ENCODE measurements around the gene DPT.

DPT gene

DNA sequence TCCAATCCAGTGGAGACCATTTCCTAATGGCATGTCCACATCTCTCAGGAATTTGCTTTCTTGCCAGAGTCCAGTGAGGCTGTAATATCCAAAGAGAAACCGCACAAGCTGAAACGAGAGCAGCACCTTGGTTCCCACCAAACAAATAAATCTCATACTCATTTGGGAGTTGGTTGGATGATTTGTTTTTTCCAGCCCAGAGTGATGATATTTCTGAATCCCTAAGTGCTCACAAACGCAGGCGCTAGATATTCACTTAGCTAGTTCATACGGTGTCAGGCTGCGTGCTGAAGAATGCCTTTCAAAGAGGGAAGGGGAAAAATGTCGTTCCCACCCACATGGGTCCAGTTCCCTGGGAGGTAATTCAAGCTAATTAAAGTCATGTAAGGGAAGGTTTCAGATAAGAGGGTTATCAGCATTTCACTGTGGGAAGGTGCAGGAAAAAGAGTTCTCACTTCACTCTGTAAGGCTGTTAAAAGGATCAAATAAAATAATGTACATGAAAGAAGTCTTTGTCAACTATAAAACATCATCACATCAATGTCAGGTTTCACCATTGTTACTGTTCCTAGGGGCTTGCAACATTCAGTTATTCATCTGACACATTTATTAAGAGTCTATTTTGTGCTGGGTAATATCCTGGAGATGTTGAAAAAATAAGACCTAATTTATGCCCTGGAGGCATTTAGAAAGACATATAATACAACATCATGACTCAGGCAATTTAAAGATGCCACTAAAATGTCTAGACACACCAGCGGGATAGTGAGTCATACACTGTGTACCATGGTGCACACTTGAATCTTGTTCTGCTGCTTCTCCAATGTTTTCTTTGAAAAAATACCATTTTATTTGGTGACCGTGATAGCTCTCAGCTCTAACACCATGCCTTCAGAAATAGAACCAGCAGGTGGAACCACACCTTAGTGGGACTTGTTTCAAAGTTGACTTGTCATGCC, 19.3 kb downstream of the DPT start:
- FAIRE-seq (no peak), DNase-seq (ENCODE audit: insufficient read length, low spot score) (no peak)
- TF ChIP-seq POLR2A (IDR thresholded peaks at IDR 0.05; ENCODE audit: low read depth, low read length) (no peak), SPI1 (IDR thresholded peaks at IDR 0.05; ENCODE audit: low read depth, low read length) (no peak), POLR2AphosphoS5 (IDR thresholded peaks at IDR 0.05; ENCODE audit: low read depth, low read length) (no peak), PAX5 (IDR thresholded peaks at IDR 0.05; ENCODE audit: insufficient read depth, low read length, severe bottlenecking) (no peak), TAF1 (IDR thresholded peaks at IDR 0.05; ENCODE audit: low read depth, low read length) (no peak), POU2F2 (IDR thresholded peaks at IDR 0.05; ENCODE audit: low read depth, low read length) (no peak)

DNA sequence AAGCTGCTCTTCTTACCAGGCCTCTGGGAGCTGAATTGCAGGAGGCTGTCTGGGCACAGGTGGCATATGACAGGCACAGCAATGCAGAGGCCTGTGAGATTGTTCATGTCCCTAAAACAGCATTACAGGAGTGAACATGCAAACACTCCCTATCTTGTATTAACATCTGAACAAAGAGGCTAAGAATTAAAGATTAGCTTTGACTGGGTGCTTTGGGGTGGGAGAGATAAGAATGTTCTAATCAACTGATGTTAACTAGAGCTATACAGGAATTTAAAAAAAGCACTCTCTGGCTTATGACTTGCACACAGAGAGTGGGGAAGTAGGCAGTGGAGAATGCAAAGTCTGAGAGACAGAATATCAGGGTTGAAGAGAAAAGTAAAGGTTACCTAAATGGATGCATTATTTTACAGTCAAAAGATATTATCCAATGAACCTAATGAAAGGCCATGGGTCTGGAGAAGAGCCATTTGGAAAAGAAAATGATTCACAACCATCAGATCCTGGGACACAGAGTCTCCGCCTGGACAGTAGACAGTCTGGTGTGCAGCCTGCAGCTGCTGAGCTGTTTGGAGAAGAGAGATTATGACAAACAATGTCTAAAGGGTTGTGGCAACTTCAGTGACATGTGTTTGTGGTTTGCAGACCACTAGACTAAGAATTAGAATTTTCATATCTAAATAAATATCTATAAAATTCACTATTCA, 20.2 kb downstream of the DPT start:
- no peak for FAIRE-seq
- TF ChIP-seq PAX5 (IDR thresholded peaks at IDR 0.05; ENCODE audit: insufficient read depth, low read length, severe bottlenecking) (no peak), POU2F2 (IDR thresholded peaks at IDR 0.05; ENCODE audit: low read depth, low read length) (no peak), POLR2A (IDR thresholded peaks at IDR 0.05; ENCODE audit: low read depth, low read length) (no peak), TAF1 (IDR thresholded peaks at IDR 0.05; ENCODE audit: low read depth, low read length) (no peak), SPI1 (IDR thresholded peaks at IDR 0.05; ENCODE audit: low read depth, low read length) (no peak), POLR2AphosphoS5 (IDR thresholded peaks at IDR 0.05; ENCODE audit: low read depth, low read length) (no peak)
- DNase-seq (ENCODE audit: insufficient read length, low spot score) = no peak

DNA sequence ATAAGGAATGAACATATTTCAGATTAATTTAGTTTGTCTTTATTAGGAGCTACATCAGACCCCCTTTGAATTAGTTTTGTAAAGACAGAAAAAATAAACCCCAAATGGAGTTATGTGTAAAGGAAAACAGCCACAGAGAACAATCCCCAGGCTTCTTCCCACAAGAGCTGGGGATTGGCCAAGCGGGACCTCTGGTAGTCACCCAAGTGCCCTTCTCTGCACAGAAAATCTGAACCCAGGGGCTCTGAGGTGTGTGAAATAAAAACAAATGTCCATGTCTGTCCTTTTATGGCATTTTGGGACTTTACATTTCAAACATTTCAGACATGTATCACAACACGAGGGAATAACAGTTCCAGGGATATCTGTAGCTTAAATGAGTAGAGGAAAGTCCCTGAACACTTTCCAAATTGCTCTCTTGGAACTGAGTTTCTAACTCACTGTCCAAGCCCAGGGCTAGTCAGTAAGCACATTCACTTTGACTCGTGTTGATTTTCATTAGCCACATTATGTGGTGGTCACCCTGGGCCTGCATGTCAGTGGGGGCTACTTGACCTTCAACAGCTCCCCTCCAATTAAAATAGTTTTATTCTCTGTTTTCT, 22.5 kb downstream of the DPT start:
- DNase-seq (ENCODE audit: insufficient read length, low spot score) = no peak
- TF ChIP-seq POLR2A (IDR thresholded peaks at IDR 0.05; ENCODE audit: low read depth, low read length) = no peak
- TF ChIP-seq POLR2AphosphoS5 (IDR thresholded peaks at IDR 0.05; ENCODE audit: low read depth, low read length) = no peak
- no peak for TF ChIP-seq SPI1 (IDR thresholded peaks at IDR 0.05; ENCODE audit: low read depth, low read length)
- no peak for TF ChIP-seq PAX5 (IDR thresholded peaks at IDR 0.05; ENCODE audit: insufficient read depth, low read length, severe bottlenecking)
- TF ChIP-seq TAF1 (IDR thresholded peaks at IDR 0.05; ENCODE audit: low read depth, low read length) = no peak
- TF ChIP-seq POU2F2 (IDR thresholded peaks at IDR 0.05; ENCODE audit: low read depth, low read length) = no peak
- no peak for FAIRE-seq

DNA sequence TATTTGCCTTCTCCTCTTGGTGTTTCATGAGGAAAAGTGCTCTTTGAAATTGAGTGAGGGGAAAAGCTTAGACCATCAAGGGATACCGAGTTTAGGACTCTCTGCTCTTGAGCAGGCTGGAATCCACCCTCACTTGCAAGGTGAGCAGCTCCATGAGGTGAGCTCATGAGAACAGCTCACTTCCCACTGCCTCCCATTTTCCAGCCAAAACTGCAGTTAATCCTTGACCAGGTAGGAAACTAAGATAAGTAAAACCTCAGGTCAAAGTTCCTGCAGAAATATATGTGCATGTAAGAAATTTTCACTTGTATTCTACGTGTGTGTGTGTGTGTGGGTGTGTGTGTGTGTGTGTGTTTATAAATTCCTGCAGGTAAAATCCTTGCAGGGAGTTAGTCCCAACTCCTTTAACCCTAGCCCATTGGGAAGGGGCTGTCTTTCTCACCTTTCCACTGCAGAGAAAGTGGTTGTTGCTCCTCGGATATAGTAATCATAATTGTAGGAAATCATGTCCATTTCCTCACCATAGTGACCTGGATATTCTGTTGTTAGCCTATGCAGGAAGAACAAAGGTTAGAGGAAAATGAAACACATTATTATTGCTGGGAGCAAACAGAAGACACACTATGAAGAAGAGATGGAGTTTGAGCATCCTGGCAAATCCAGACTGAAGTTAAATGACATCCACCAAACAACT, 28.3 kb downstream of the DPT start:
- DNase-seq (ENCODE audit: insufficient read length, low spot score) = no peak
- no peak for FAIRE-seq
- no peak for TF ChIP-seq SPI1 (IDR thresholded peaks at IDR 0.05; ENCODE audit: low read depth, low read length)
- TF ChIP-seq POLR2AphosphoS5 (IDR thresholded peaks at IDR 0.05; ENCODE audit: low read depth, low read length) = no peak
- TF ChIP-seq POLR2A (IDR thresholded peaks at IDR 0.05; ENCODE audit: low read depth, low read length) = no peak

DNA sequence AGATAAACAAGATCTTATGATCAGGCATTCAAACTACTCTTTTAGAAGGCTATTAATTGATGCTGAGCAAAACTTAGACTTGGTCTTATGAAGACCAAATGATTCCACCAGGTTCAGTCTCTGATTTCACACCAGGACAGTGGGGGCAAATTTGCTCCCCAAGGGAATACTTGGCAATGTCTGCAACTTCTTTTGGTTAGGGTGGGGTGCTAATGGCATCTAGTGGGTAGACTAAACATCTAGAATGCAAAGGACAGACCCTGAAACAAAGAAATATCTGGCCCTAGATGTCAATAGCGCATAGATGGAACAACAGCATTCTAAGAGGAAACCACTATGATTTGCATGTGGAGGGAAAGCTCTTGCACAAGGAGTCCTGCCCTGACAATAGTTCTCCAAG, 30.6 kb downstream of the DPT start:
- FAIRE-seq = no peak
- DNase-seq (ENCODE audit: insufficient read length, low spot score) = no peak
- TF ChIP-seq POLR2AphosphoS5 (IDR thresholded peaks at IDR 0.05; ENCODE audit: low read depth, low read length) (no peak), POLR2A (IDR thresholded peaks at IDR 0.05; ENCODE audit: low read depth, low read length) (no peak), SPI1 (IDR thresholded peaks at IDR 0.05; ENCODE audit: low read depth, low read length) (no peak), POU2F2 (IDR thresholded peaks at IDR 0.05; ENCODE audit: low read depth, low read length) (no peak), PAX5 (IDR thresholded peaks at IDR 0.05; ENCODE audit: insufficient read depth, low read length, severe bottlenecking) (no peak), TAF1 (IDR thresholded peaks at IDR 0.05; ENCODE audit: low read depth, low read length) (no peak)

DNA sequence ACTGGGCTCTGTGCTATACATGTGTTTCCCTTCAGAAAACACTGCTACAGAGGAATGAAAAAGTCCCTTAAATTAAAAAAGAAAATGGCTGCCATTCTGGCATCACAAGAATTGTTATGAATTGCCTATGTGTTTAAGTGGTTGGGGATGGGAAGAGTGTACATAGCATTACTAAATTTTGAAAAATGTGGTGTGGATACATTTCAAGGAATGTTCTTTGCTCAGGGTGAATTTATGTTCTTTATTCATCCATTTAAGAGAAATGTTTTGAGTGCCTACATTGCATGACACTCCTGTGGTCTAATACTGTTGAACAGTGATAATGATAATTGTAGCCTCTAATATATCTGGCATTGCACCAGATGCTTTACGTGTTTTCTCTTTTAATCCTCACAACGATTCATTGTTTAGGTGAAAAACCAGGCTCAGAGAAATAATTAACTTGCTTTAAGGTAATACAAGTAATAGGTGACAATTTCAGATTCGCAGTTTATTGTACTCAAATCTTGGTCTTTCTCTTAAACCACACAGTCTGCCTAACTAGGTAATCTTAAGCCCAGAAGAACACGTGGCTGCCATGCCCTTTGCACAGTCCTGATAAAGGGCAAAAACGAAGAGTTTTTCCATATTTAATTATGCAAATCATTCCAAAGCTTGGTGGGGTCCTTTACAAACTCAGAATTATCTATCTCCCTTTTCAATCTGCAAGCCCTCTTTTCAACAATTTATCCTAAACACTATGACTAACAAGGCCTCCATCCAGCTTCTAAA, 31.5 kb downstream of the DPT start:
- TF ChIP-seq PAX5 (IDR thresholded peaks at IDR 0.05; ENCODE audit: insufficient read depth, low read length, severe bottlenecking) (no peak), POLR2AphosphoS5 (IDR thresholded peaks at IDR 0.05; ENCODE audit: low read depth, low read length) (no peak), POLR2A (IDR thresholded peaks at IDR 0.05; ENCODE audit: low read depth, low read length) (no peak), SPI1 (IDR thresholded peaks at IDR 0.05; ENCODE audit: low read depth, low read length) (no peak), POU2F2 (IDR thresholded peaks at IDR 0.05; ENCODE audit: low read depth, low read length) (no peak)
- FAIRE-seq = no peak
- no peak for DNase-seq (ENCODE audit: insufficient read length, low spot score)

DNA sequence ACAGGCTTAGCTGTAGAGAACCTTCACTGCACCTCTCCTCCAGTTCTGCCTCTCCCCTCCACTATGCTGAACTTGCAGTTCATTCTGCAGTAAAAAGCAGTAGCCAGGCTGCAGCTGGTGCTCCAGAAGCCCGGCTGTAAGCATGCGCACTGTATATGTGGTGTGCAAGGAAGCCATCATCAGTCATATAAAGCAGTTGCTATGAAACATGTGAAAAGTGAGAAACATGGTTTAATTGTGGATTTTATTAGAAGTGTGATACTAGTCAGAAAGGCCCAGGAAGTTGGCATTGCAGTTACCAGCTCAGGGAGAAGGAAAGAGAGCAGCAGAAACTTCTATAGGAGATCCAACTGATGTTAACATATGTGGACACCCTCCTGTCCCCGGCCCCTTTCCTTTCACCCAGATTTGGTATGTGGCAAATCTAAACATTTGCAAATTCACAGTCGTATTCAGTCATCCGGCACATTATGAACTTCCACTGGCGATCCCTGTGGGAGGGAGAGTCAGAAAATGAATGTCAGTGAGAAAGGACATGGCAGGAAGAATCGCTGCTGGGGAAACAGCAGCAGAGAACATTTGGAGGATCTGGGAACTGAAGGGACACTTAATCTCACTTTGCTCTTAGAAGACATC, 32.8 kb downstream of the DPT start:
- no peak for TF ChIP-seq TAF1 (IDR thresholded peaks at IDR 0.05; ENCODE audit: low read depth, low read length)
- no peak for TF ChIP-seq PAX5 (IDR thresholded peaks at IDR 0.05; ENCODE audit: insufficient read depth, low read length, severe bottlenecking)
- no peak for TF ChIP-seq POU2F2 (IDR thresholded peaks at IDR 0.05; ENCODE audit: low read depth, low read length)
- no peak for TF ChIP-seq SPI1 (IDR thresholded peaks at IDR 0.05; ENCODE audit: low read depth, low read length)
- no peak for TF ChIP-seq POLR2A (IDR thresholded peaks at IDR 0.05; ENCODE audit: low read depth, low read length)
- no peak for TF ChIP-seq POLR2AphosphoS5 (IDR thresholded peaks at IDR 0.05; ENCODE audit: low read depth, low read length)
- FAIRE-seq = no peak
- no peak for DNase-seq (ENCODE audit: insufficient read length, low spot score)

DNA sequence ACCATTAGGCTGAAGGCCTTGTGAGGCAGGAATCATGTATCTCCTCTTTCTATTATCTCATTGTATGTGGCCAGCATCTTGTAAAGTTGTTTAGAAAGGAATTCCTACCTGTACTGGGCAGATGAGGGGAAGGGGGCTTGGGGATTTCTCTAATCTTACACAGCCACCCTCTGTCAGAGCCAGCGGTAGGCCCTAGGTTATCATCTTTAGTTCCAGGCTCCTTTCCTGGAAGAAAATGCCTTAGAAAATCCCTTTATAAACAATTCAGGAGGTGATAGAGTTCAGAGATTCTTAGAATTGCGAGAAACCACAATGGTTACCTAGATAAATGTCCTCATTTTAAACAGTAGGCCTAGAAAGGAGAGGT, 35.2 kb downstream of the DPT start:
- FAIRE-seq (no peak), DNase-seq (ENCODE audit: insufficient read length, low spot score) (no peak)
- TF ChIP-seq POLR2A (IDR thresholded peaks at IDR 0.05; ENCODE audit: low read depth, low read length) = no peak
- TF ChIP-seq SPI1 (IDR thresholded peaks at IDR 0.05; ENCODE audit: low read depth, low read length) = no peak
- no peak for TF ChIP-seq POLR2AphosphoS5 (IDR thresholded peaks at IDR 0.05; ENCODE audit: low read depth, low read length)
- no peak for TF ChIP-seq POU2F2 (IDR thresholded peaks at IDR 0.05; ENCODE audit: low read depth, low read length)
- no peak for TF ChIP-seq TAF1 (IDR thresholded peaks at IDR 0.05; ENCODE audit: low read depth, low read length)
